Transverse colon (tissue), 4 donors: ENCODE data around the gene CPEB4.

Experiments used
- EP300 ChIP-seq: sonication (generic); formaldehyde crosslinking; IDR thresholded peaks from one replicate; pipeline ENCODE4 v1.6.1; 2017; ENCODE audit warnings: antibody characterized with exemption, low read depth
- POLR2A ChIP-seq: fragments of 450-650 bp; IDR thresholded peaks from one replicate; pipeline ENCODE4 v1.6.1; 2016; ENCODE audit warnings: antibody characterized with exemption, mild to moderate bottlenecking, moderate library complexity
- POLR2AphosphoS5 ChIP-seq, 3 donors: sonication (generic); formaldehyde crosslinking; IDR thresholded peaks; one replicate each; pipeline ENCODE4 v1.6.1; 2016; ENCODE audit warnings: antibody characterized with exemption in 3 of 3
- TF ChIP-seq, protein P1 (sequence below), 5 experiments: fragments of 200-600 bp in 3 of 5; fragments of 450-650 bp in 2 of 5; sonication (generic) in 3 of 5; IDR thresholded peaks; 1 replicate in 2 of 5; 2 replicates in 3 of 5; pipeline ENCODE4 v1.5.1; 2016 to 2017; ENCODE audit warnings: antibody characterized with exemption in 5 of 5, inconsistent platforms in 3 of 5, mild to moderate bottlenecking in 2 of 5, moderate library complexity in 1 of 5

DNA sequence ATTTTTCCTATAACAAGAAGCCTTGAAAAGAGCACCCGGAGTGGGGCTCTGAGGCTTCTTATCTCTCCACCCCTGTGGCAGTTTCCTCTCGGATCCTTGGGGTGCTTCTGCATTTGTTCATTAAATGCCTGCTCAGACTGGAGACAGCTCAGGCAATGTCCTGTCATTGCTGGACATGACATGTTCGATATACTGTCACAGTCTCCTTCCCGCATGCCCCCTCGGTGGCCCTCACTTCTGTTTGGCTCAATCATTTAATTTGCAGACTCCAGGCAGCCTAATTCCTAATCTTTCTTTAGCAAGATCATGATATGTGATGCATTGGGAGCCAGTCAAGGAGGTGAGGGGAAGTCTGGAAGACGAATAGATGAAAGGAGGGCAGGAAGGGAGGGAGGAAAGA lies 37.5 kb upstream of the CPEB4 start:
- no peak for TF ChIP-seq POLR2A
- no peak for TF ChIP-seq EP300
- TF ChIP-seq, protein P1, sequence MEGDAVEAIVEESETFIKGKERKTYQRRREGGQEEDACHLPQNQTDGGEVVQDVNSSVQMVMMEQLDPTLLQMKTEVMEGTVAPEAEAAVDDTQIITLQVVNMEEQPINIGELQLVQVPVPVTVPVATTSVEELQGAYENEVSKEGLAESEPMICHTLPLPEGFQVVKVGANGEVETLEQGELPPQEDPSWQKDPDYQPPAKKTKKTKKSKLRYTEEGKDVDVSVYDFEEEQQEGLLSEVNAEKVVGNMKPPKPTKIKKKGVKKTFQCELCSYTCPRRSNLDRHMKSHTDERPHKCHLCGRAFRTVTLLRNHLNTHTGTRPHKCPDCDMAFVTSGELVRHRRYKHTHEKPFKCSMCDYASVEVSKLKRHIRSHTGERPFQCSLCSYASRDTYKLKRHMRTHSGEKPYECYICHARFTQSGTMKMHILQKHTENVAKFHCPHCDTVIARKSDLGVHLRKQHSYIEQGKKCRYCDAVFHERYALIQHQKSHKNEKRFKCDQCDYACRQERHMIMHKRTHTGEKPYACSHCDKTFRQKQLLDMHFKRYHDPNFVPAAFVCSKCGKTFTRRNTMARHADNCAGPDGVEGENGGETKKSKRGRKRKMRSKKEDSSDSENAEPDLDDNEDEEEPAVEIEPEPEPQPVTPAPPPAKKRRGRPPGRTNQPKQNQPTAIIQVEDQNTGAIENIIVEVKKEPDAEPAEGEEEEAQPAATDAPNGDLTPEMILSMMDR (IDR thresholded peaks at IDR 0.05): no peak
- no peak for TF ChIP-seq POLR2AphosphoS5 (IDR thresholded peaks at IDR 0.05)
